ENCODE results near the gene CALHM4. TPM values are rescaled to one million over a fixed set of nuclear protein-coding genes. Genes with fewer than 3 reads are reported as not detected.

The CALHM4 gene, protein sequence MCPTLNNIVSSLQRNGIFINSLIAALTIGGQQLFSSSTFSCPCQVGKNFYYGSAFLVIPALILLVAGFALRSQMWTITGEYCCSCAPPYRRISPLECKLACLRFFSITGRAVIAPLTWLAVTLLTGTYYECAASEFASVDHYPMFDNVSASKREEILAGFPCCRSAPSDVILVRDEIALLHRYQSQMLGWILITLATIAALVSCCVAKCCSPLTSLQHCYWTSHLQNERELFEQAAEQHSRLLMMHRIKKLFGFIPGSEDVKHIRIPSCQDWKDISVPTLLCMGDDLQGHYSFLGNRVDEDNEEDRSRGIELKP
- total RNA-seq (2016; rRNA removed; fragmentation: Illumina TruSeq; extraction: Trizol) = not detected in 2 replicates
- total RNA-seq (2016; cell fraction: cytosol; rRNA removed; fragmentation: Illumina TruSeq; extraction: Trizol; ENCODE audit: low read depth) = not detected in 2 replicates
- total RNA-seq (2016; cell fraction: insoluble cytoplasmic fraction; rRNA removed; fragmentation: Illumina TruSeq; extraction: Trizol) = not detected in 2 replicates
- not detected in 2 replicates for total RNA-seq (2016; cell fraction: membrane; rRNA removed; fragmentation: Illumina TruSeq; extraction: Trizol)
- total RNA-seq (2016; cell fraction: nucleus; rRNA removed; fragmentation: Illumina TruSeq; extraction: Trizol) = not detected in 2 replicates
- polyA plus RNA-seq (2011; rRNA removed) = not detected in 2 replicates
- polyA plus RNA-seq (2011; cell fraction: cytosol; rRNA removed) = 0.05 TPM in 2 replicates
- not detected in 2 replicates for polyA plus RNA-seq (2011; cell fraction: nucleus; rRNA removed)
- 0.44 TPM in 1 of 2 replicates, not detected in the other for polyA plus RNA-seq (2012)
- polyA plus RNA-seq (2016; cell fraction: cytosol; fragmentation: Illumina TruSeq; extraction: Trizol; ENCODE audit: low read depth) = not detected in 2 replicates
- not detected in 2 replicates for polyA plus RNA-seq (2016; cell fraction: insoluble cytoplasmic fraction; fragmentation: Illumina TruSeq; extraction: Trizol; ENCODE audit: low read depth)
- not detected in 2 replicates for polyA plus RNA-seq (2016; cell fraction: membrane; fragmentation: Illumina TruSeq; extraction: Trizol; ENCODE audit: low read depth)
- not detected in 2 replicates for polyA plus RNA-seq (2016; cell fraction: nucleus; fragmentation: Illumina TruSeq; extraction: Trizol; ENCODE audit: insufficient read depth, low read depth)
- 0.28 TPM in 1 of 2 replicates, not detected in the other for polyA minus RNA-seq (2011; rRNA and poly(A)+ RNA removed; ENCODE audit: low replicate concordance)
- polyA minus RNA-seq (2011; cell fraction: cytosol; rRNA and poly(A)+ RNA removed) = not detected in 2 replicates
- not detected in 2 replicates for polyA minus RNA-seq (2011; cell fraction: nucleus; rRNA and poly(A)+ RNA removed)
- percentile 6 among the genes with signal in this experiment for Bru-seq, nascent RNA
- not detected for BruChase-seq, experiment 1, labeled RNA remaining after a 6-hour chase
- BruChase-seq, experiment 2, labeled RNA remaining after a 2-hour chase = not detected
- long read RNA-seq, experiment 1 = 0 reads
- long read RNA-seq, experiment 2 = 0 reads

DNA sequence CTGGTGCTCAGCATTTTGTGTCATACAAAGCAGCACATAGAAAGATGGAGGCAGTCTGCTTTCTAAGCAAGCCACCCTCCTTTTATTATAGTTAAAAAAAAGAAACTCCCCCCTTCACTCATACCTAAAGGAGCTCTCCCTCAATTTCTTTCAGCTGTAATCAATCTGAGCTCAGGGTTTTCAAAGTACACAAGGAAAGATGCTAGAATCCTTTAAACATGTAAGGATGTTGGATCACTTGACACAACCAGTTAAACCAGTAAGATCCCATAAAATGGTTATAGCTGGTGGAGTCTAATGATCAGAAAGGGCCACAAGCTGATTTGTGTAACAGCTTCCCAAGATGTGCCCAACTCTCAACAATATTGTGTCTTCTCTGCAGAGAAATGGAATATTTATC is at the start of gene CALHM4:
Gene CALHM4 (plus strand): TSS at position 301 of the 400 bp plus-strand sequence. CDS start 43 bp downstream, at position 344.
- DNase-seq (ENCODE audit: low spot score) (no peak), FAIRE-seq (no peak), ATAC-seq (no peak)
- H4K20me1 ChIP-seq (ENCODE audit: insufficient read depth, low read length) = no peaks in the 10 kb centered on the region
- H3K9me3 ChIP-seq (ENCODE audit: low read length) = no peaks in the 10 kb centered on the region
- peaks cover 0 to 5% of the 10 kb centered on the region in 2 experiments; a peak in 2 of 5 replicates for H3K27me3 ChIP-seq (ENCODE audit: control insufficient read depth in 1 of 2, insufficient read depth in 2 of 2, low read length in 2 of 2)
- intact Hi-C loops (cut with micrococcal nuclease; ENCODE audit: unreplicated experiment) = no loop called here
- H2AFZ ChIP-seq (ENCODE audit: low read length) = no peak within 1 kb of the TSS
- in situ Hi-C loops (cut with HindIII; ENCODE audit: extremely low pct_ligation_motif_present, low pct_unique_long_range_greater_than_20kb) = no loop called here
- POLR2A ChIA-PET = interaction anchor here (0.8 kb wide), 1 partner anchor 18 kb away, joined by 3 read pairs; the partner anchor contains the start of gene RWDD1
- no peak within 1 kb of the TSS for H3K27ac ChIP-seq (ENCODE audit: extremely low read length, insufficient read depth, low read length)
- H3K79me2 ChIP-seq (ENCODE audit: insufficient read depth, low read length) = no peaks in the 10 kb centered on the region
- no peak within 1 kb of the TSS for H3K4me2 ChIP-seq (ENCODE audit: low read depth, low read length)
- no peak within 1 kb of the TSS for H3K4me3 ChIP-seq (replicated peaks in 1 of 3; ENCODE audit: insufficient read depth in 1 of 3, low read depth in 2 of 3, low read length in 3 of 3)
- TF ChIP-seq FLYWCH1 (CRISPR knock-in tag; IDR thresholded peaks at IDR 0.05) = no peak
- peaks cover 17% of the 10 kb centered on the region for H3K4me1 ChIP-seq (ENCODE audit: insufficient read depth, low read length)
- CTCF ChIA-PET (ENCODE audit: low intra/inter-chr PET ratio, low total read pairs) = no interaction called here
- H3K9ac ChIP-seq (ENCODE audit: insufficient read depth, low read depth, low read length) = no peak within 1 kb of the TSS
- BruUV-seq (replicated peaks) = no TSS peak
- no peaks in the 10 kb centered on the region for H3K36me3 ChIP-seq (replicated peaks in 1 of 2; ENCODE audit: control insufficient read depth in 1 of 2, insufficient read depth in 2 of 2, low read length in 2 of 2)

DNA sequence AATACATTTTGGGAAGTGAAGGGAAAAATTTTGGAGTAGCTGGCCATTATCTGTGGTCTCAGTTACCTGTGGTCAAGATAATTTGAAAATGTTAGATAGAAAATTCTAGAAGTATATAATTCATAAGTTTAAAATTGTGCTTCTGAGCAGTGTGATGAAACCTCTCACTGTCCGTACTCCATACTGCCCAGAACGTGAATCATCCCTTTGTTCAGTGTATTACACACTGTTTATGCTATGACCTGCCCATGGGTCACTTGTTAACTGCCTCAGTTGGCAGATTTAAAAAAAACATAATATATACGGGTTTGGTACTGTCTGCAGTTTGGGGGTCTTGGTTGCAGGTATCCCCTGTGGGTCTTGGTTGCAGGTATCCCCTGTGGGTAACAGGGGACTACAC is 46.2 kb upstream of the CALHM4 start:
- Histone ChIP-seq H3K79me2 (ENCODE audit: insufficient read depth, low read length) (no peaks in the 10 kb centered on the region), H3K9me3 (ENCODE audit: low read length) (no peaks in the 10 kb centered on the region), H3K4me3 (replicated peaks in 1 of 3; ENCODE audit: insufficient read depth in 1 of 3, low read depth in 2 of 3, low read length in 3 of 3) (no peak overlapping the region), H3K4me2 (ENCODE audit: low read depth, low read length) (no peak overlapping the region), H3K9ac (ENCODE audit: insufficient read depth, low read depth, low read length) (no peak overlapping the region), H3K27ac (ENCODE audit: extremely low read length, insufficient read depth, low read length) (no peak overlapping the region), H3K4me1 (ENCODE audit: insufficient read depth, low read length) (no peaks in the 10 kb centered on the region), H4K20me1 (ENCODE audit: insufficient read depth, low read length) (no peaks in the 10 kb centered on the region), H3K27me3 (ENCODE audit: control insufficient read depth in 1 of 2, insufficient read depth in 2 of 2, low read length in 2 of 2) (no peaks in the 10 kb centered on the region), H3K36me3 (replicated peaks in 1 of 2; ENCODE audit: control insufficient read depth in 1 of 2, insufficient read depth in 2 of 2, low read length in 2 of 2) (no peaks in the 10 kb centered on the region), H2AFZ (ENCODE audit: low read length) (no peak overlapping the region)
- no peak for ATAC-seq
- intact Hi-C loops (cut with micrococcal nuclease; ENCODE audit: unreplicated experiment) (no loop called here), in situ Hi-C loops (cut with HindIII; ENCODE audit: extremely low pct_ligation_motif_present, low pct_unique_long_range_greater_than_20kb) (no loop called here)
- no peak for FAIRE-seq
- BruUV-seq (replicated peaks) = no TSS peak
- ChIA-PET POLR2A (no interaction called here), CTCF (ENCODE audit: low intra/inter-chr PET ratio, low total read pairs) (no interaction called here)
- WGBS (ENCODE audit: low lambda C conversion rate) = 3% methylated on average over 3 of the region's 3 CpGs
- DNase-seq (ENCODE audit: low spot score) = no peak
- no peak for TF ChIP-seq DR1 (CRISPR knock-in tag; IDR thresholded peaks at IDR 0.05)
- TF ChIP-seq ZNF557 (CRISPR knock-in tag; IDR thresholded peaks at IDR 0.05) = no peak
- TF ChIP-seq DPF2 (CRISPR knock-in tag; IDR thresholded peaks at IDR 0.05; ENCODE audit: borderline replicate concordance, low read depth) = no peak
- no peak for TF ChIP-seq SRF (IDR thresholded peaks at IDR 0.05; ENCODE audit: low read depth, low read length)
- TF ChIP-seq, protein P1, sequence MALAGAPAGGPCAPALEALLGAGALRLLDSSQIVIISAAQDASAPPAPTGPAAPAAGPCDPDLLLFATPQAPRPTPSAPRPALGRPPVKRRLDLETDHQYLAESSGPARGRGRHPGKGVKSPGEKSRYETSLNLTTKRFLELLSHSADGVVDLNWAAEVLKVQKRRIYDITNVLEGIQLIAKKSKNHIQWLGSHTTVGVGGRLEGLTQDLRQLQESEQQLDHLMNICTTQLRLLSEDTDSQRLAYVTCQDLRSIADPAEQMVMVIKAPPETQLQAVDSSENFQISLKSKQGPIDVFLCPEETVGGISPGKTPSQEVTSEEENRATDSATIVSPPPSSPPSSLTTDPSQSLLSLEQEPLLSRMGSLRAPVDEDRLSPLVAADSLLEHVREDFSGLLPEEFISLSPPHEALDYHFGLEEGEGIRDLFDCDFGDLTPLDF (CRISPR knock-in tag; IDR thresholded peaks at IDR 0.05) = no peak
- TF ChIP-seq HNRNPH1 (optimal IDR thresholded peaks at IDR 0.05; ENCODE audit: low read depth, low read length) = no peak
- no peak for TF ChIP-seq MYC (CRISPR knock-in tag; IDR thresholded peaks at IDR 0.05; ENCODE audit: borderline replicate concordance)
- no peak for TF ChIP-seq ZFYVE20 (CRISPR knock-in tag; IDR thresholded peaks at IDR 0.05; ENCODE audit: borderline replicate concordance, low read depth)
- no peak for TF ChIP-seq ZNF737 (CRISPR knock-in tag; IDR thresholded peaks at IDR 0.05; ENCODE audit: borderline replicate concordance)
- TF ChIP-seq ZNF350 (CRISPR knock-in tag; IDR thresholded peaks at IDR 0.05; ENCODE audit: borderline replicate concordance, low read depth) = no peak
- TF ChIP-seq HNRNPK (IDR thresholded peaks at IDR 0.05; ENCODE audit: low read depth, low read length, poor library complexity, severe bottlenecking) = no peak
